Measurements from ENCODE around the gene ANKRA2.
A peak's percentile ranks its signal among the peaks of the same experiment; 100 is the strongest.

ANKRA2 gene

GRCh38 chr5:73565139-73565968 is at the start of gene ANKRA2, which contains the start of gene UTP15:
TSS of gene ANKRA2 (minus strand) at chr5:73565639. CDS start at chr5:73562881, 2,758 bp downstream.
TSS of gene UTP15 (plus strand) at chr5:73565743. CDS start at chr5:73567345, 1,602 bp downstream.
- no peaks in the 10 kb centered on the region for H3K9me3 Mint-ChIP-seq
- H3K4me3 Mint-ChIP-seq: peak within 1 kb of the TSS; percentile 92
- peaks cover 22% of the 10 kb centered on the region for H3K4me1 Mint-ChIP-seq
- H3K27ac Mint-ChIP-seq: peak within 1 kb of the TSS; percentile 97
- peaks cover 12% of the 10 kb centered on the region for H3K36me3 Mint-ChIP-seq
- no peaks in the 10 kb centered on the region for H3K27me3 Mint-ChIP-seq
- ATAC-seq (ENCODE audit: low read depth) (peak; percentile 93), DNase-seq (ENCODE audit: low spot score in 2 of 2) (peak; percentile 98 to 99)

- no peak overlapping the region for H3K27ac Mint-ChIP-seq
- no peaks in the 10 kb centered on the region for H3K4me1 Mint-ChIP-seq
- H3K9me3 Mint-ChIP-seq: no peaks in the 10 kb centered on the region
- no peak for DNase-seq (ENCODE audit: low spot score in 2 of 2)
- ATAC-seq (ENCODE audit: low read depth): no peak
- H3K4me3 Mint-ChIP-seq: no peak overlapping the region
- H3K36me3 Mint-ChIP-seq: no peaks in the 10 kb centered on the region
- H3K27me3 Mint-ChIP-seq: peaks cover 17% of the 10 kb centered on the region
These were observed 49.6 kb upstream of the ANKRA2 start for GRCh38 chr5:73615085-73615484.

DNA sequence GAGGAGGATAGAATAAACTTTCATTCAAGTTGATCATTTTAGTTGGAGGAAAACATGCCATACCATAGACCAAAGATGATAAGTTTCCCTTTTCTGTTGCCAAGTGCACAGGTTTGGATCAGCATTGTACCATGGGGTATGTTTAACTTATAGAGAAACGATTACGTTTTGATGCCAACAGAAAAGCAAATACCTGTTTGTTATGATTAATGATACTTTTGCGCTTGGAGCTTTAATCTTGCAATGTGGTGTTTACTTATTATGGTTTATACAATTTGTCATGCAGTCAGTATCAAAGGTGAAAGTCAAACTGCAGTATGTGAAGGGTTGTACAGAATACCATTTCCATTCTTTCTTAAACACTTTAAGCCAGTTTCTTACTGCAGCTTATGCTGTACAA is 47.4 kb upstream of the ANKRA2 start:
- H3K27me3 Mint-ChIP-seq: peaks cover 17% of the 10 kb centered on the region
- no peak for DNase-seq (ENCODE audit: low spot score in 2 of 2)
- no peaks in the 10 kb centered on the region for H3K36me3 Mint-ChIP-seq
- H3K9me3 Mint-ChIP-seq: no peaks in the 10 kb centered on the region
- no peaks in the 10 kb centered on the region for H3K4me1 Mint-ChIP-seq
- H3K4me3 Mint-ChIP-seq: no peak overlapping the region
- H3K27ac Mint-ChIP-seq: no peak overlapping the region
- no peak for ATAC-seq (ENCODE audit: low read depth)

DNA sequence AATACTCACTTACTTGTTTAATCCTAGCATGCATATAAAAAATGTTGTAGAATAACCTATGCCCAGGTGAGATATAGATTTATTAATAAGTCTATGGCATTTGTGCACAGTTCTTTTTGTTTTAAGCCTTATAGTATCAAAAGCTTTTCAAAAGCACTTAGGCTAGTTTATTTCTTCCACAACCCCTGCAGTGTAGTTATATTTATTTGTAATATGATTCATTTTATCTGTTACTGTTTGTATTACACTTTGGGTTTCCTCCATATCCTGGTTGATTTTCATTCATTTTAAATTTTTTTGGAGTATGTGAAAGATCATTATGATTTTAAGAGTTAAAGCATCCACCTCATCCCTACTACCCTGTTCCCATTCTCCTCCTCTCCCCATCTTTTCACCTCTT is 41.8 kb upstream of the ANKRA2 start:
- H3K9me3 Mint-ChIP-seq: no peaks in the 10 kb centered on the region
- no peaks in the 10 kb centered on the region for H3K36me3 Mint-ChIP-seq
- ATAC-seq (ENCODE audit: low read depth) (no peak), DNase-seq (ENCODE audit: low spot score in 2 of 2) (no peak)
- no peaks in the 10 kb centered on the region for H3K4me1 Mint-ChIP-seq
- peaks cover 8% of the 10 kb centered on the region for H3K27me3 Mint-ChIP-seq
- no peak overlapping the region for H3K4me3 Mint-ChIP-seq
- H3K27ac Mint-ChIP-seq: no peak overlapping the region

DNA sequence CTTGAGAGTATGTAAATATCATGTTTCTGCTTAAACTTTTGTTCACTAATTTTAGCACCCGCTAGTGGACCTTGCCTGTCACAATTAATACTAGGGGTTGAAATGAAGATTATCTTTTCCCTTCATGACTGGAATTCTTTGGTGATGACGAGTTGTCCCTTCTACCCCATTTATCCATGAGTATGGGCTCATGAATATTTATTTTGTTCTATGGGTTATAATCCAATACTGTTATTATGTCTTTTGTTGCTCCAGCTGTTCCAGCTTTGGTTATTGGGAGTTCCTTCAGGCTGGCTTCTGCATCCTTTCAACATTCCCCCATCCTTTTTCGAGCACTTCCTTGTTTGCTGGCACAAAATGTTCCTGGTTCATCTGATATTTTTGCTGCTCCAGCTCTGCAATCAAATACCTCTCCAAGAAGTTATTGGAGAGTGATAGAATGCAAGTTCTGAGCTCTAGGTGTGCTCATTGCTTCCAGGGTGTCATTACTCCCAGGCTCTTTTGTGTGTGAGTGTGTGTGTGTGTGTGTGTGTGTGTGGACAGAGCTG is 40.8 kb upstream of the ANKRA2 start:
- no peak overlapping the region for H3K27ac Mint-ChIP-seq
- DNase-seq (ENCODE audit: low spot score in 2 of 2): no peak

GRCh38 chr5:73605223-73606087 is 40.0 kb upstream of the ANKRA2 start:
- Mint-ChIP-seq H3K27me3 (peaks cover 5% of the 10 kb centered on the region), H3K4me1 (no peaks in the 10 kb centered on the region), H3K27ac (no peak overlapping the region), H3K4me3 (no peak overlapping the region), H3K36me3 (peaks cover 2% of the 10 kb centered on the region), H3K9me3 (peaks cover 3% of the 10 kb centered on the region)
- DNase-seq (ENCODE audit: low spot score in 2 of 2) (no peak), ATAC-seq (ENCODE audit: low read depth) (no peak)

More for the DNA sequence above, 40.8 kb upstream of the ANKRA2 start:
- Mint-ChIP-seq H3K36me3 (peaks cover 2% of the 10 kb centered on the region), H3K9me3 (peaks cover 3% of the 10 kb centered on the region), H3K4me1 (no peaks in the 10 kb centered on the region), H3K4me3 (no peak overlapping the region), H3K27me3 (peaks cover 8% of the 10 kb centered on the region)
- ATAC-seq (ENCODE audit: low read depth): no peak

GRCh38 chr5:73603998-73604397 is 38.6 kb upstream of the ANKRA2 start:
- Mint-ChIP-seq H3K4me1 (no peaks in the 10 kb centered on the region), H3K36me3 (peaks cover 2% of the 10 kb centered on the region), H3K9me3 (peaks cover 3% of the 10 kb centered on the region), H3K27ac (no peak overlapping the region), H3K4me3 (no peak overlapping the region), H3K27me3 (peaks cover 2% of the 10 kb centered on the region)
- no peak for DNase-seq (ENCODE audit: low spot score in 2 of 2)
- ATAC-seq (ENCODE audit: low read depth): no peak

- Mint-ChIP-seq H3K4me1 (no peaks in the 10 kb centered on the region), H3K36me3 (peaks cover 2% of the 10 kb centered on the region), H3K9me3 (peaks cover 3% of the 10 kb centered on the region), H3K4me3 (no peak overlapping the region), H3K27ac (no peak overlapping the region), H3K27me3 (peaks cover 4% of the 10 kb centered on the region)
- no peak for DNase-seq (ENCODE audit: low spot score in 2 of 2)
- no peak for ATAC-seq (ENCODE audit: low read depth)
These were observed 33.9 kb upstream of the ANKRA2 start for GRCh38 chr5:73599380-73599779.

GRCh38 chr5:73596705-73597328 is 31.4 kb upstream of the ANKRA2 start:
- Mint-ChIP-seq H3K9me3 (peaks cover 2% of the 10 kb centered on the region), H3K4me3 (no peak overlapping the region), H3K36me3 (peaks cover 2% of the 10 kb centered on the region), H3K27me3 (peaks cover 4% of the 10 kb centered on the region), H3K4me1 (no peaks in the 10 kb centered on the region), H3K27ac (no peak overlapping the region)
- no peak for DNase-seq (ENCODE audit: low spot score in 2 of 2)
- peak; percentile 29 for ATAC-seq (ENCODE audit: low read depth)

GRCh38 chr5:73592551-73592950 is 27.1 kb upstream of the ANKRA2 start:
- Mint-ChIP-seq H3K27ac (no peak overlapping the region), H3K4me1 (no peaks in the 10 kb centered on the region), H3K9me3 (no peaks in the 10 kb centered on the region), H3K27me3 (no peaks in the 10 kb centered on the region), H3K36me3 (no peaks in the 10 kb centered on the region), H3K4me3 (no peak overlapping the region)
- ATAC-seq (ENCODE audit: low read depth) (no peak), DNase-seq (ENCODE audit: low spot score in 2 of 2) (no peak)

GRCh38 chr5:73591698-73592501 is 26.5 kb upstream of the ANKRA2 start:
- ATAC-seq (ENCODE audit: low read depth) (no peak), DNase-seq (ENCODE audit: low spot score in 2 of 2) (no peak)
- Mint-ChIP-seq H3K27me3 (no peaks in the 10 kb centered on the region), H3K27ac (no peak overlapping the region), H3K4me3 (no peak overlapping the region), H3K36me3 (no peaks in the 10 kb centered on the region), H3K9me3 (no peaks in the 10 kb centered on the region), H3K4me1 (no peaks in the 10 kb centered on the region)

DNA sequence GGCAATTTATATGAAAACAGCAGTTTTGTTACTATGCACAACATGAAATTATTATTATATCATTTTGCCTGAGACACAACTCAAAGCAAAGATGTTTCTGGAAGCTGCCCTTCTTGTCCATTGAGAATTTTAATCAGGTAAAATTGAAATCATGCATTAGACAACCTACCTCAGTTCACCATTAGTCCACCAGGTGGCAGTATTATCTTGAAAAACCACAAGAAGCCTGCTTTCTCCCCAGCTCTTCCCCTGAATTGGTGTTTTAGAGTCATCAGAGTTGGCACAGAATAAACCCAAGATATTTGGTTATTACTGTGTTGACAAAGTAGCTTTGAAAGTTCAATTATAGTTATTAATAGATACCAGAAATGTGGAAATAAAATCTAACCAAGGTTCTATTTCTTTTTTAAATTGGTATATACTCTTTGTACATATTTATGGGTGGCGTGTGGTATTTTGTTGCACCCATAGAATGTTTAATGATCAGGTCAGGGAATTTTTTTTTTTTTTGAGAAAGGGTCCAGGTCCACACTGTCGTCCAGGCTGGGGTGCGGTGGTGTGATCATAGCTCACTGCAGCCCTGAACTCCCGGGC is 25.8 kb upstream of the ANKRA2 start:
- Mint-ChIP-seq H3K4me3 (no peak overlapping the region), H3K27ac (no peak overlapping the region), H3K27me3 (no peaks in the 10 kb centered on the region), H3K9me3 (no peaks in the 10 kb centered on the region), H3K36me3 (no peaks in the 10 kb centered on the region), H3K4me1 (no peaks in the 10 kb centered on the region)
- peak; percentile 58 to 66 for DNase-seq (ENCODE audit: low spot score in 2 of 2)
- peak; percentile 66 for ATAC-seq (ENCODE audit: low read depth)

- no peak overlapping the region for H3K4me3 Mint-ChIP-seq
- no peak for DNase-seq (ENCODE audit: low spot score in 2 of 2)
- no peak for ATAC-seq (ENCODE audit: low read depth)
- no peaks in the 10 kb centered on the region for H3K27me3 Mint-ChIP-seq
- H3K36me3 Mint-ChIP-seq: no peaks in the 10 kb centered on the region
- no peak overlapping the region for H3K27ac Mint-ChIP-seq
- no peaks in the 10 kb centered on the region for H3K4me1 Mint-ChIP-seq
- no peaks in the 10 kb centered on the region for H3K9me3 Mint-ChIP-seq
These were observed 22.5 kb upstream of the ANKRA2 start for GRCh38 chr5:73587923-73588322.
